NAMALWA (cell line): Measurements from ENCODE around the gene THRAP3.

Experiments used
- DNase-seq: peaks from one replicate; pipeline ENCODE4 v3.0.0-alpha.2; 2015; ENCODE audit warnings: low spot score

Gene THRAP3

GRCh38 chr1:36301220-36301619, 77.0 kb downstream of the THRAP3 start:
- no peak for DNase-seq

- no peak for DNase-seq
Measured at GRCh38 chr1:36303244-36303643, 79.0 kb downstream of the THRAP3 start.

- no peak for DNase-seq
Measured at GRCh38 chr1:36303650-36304360, 79.6 kb downstream of the THRAP3 start.

GRCh38 chr1:36304521-36304920, 80.3 kb downstream of the THRAP3 start:
- DNase-seq: no peak

GRCh38 chr1:36304970-36305914, 81.0 kb downstream of the THRAP3 start:
- no peak for DNase-seq

GRCh38 chr1:36305915-36306209, 81.6 kb downstream of the THRAP3 start:
- DNase-seq: no peak

GRCh38 chr1:36306210-36306901, 82.1 kb downstream of the THRAP3 start, which contains the start of gene SH3D21:
SH3D21 (plus strand) TSS chr1:36306368; CDS start chr1:36306421, 53 bp downstream.
- DNase-seq: peak; percentile 79

GRCh38 chr1:36306902-36307456, 82.7 kb downstream of the THRAP3 start:
- peak; percentile 96 for DNase-seq

- no peak for DNase-seq
Measured at GRCh38 chr1:36307601-36308330, 83.5 kb downstream of the THRAP3 start.

- DNase-seq: no peak
Measured at GRCh38 chr1:36309397-36309796, 85.2 kb downstream of the THRAP3 start.

- DNase-seq: no peak
Measured at GRCh38 chr1:36320291-36320761, 96.1 kb downstream of the THRAP3 start.

- no peak for DNase-seq
Measured at GRCh38 chr1:36320767-36321118, 96.5 kb downstream of the THRAP3 start.

- DNase-seq: no peak
Measured at GRCh38 chr1:36321119-36321951, 97.1 kb downstream of the THRAP3 start.

- DNase-seq: no peak
Measured at GRCh38 chr1:36322041-36322785, 98.0 kb downstream of the THRAP3 start.

- no peak for DNase-seq
Measured at GRCh38 chr1:36322786-36323635, 98.8 kb downstream of the THRAP3 start.

GRCh38 chr1:36323636-36324352, 99.6 kb downstream of the THRAP3 start, which contains the start of gene EVA1B:
EVA1B (minus strand) TSS chr1:36323645; CDS start chr1:36323037, 608 bp downstream.
- no peak for DNase-seq

- no peak for DNase-seq
Measured at GRCh38 chr1:36324353-36324703, 100.1 kb downstream of the THRAP3 start.

- DNase-seq: no peak
Measured at GRCh38 chr1:36326499-36326898, 102.3 kb downstream of the THRAP3 start.
